ENCODE measurements around the gene ZSCAN18. TPM values are rescaled to one million over a fixed set of nuclear protein-coding genes. Genes with fewer than 3 reads are reported as not detected.
"Not testable (repeated sequence)": the region's sequence is repeated elsewhere in the genome, so short reads cannot be mapped to it uniquely, and the experiment has no call there.

ZSCAN18 gene, protein sequence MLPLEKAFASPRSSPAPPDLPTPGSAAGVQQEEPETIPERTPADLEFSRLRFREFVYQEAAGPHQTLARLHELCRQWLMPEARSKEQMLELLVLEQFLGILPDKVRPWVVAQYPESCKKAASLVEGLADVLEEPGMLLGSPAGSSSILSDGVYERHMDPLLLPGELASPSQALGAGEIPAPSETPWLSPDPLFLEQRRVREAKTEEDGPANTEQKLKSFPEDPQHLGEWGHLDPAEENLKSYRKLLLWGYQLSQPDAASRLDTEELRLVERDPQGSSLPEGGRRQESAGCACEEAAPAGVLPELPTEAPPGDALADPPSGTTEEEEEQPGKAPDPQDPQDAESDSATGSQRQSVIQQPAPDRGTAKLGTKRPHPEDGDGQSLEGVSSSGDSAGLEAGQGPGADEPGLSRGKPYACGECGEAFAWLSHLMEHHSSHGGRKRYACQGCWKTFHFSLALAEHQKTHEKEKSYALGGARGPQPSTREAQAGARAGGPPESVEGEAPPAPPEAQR
- total RNA-seq (2014; rRNA removed; shearing (Covaris generic)): 20.1 and 20.7 TPM in 2 replicates
- 35.7 and 36.3 TPM in 2 replicates for polyA plus RNA-seq (2014; cell fraction: nucleus; rRNA removed)

DNA sequence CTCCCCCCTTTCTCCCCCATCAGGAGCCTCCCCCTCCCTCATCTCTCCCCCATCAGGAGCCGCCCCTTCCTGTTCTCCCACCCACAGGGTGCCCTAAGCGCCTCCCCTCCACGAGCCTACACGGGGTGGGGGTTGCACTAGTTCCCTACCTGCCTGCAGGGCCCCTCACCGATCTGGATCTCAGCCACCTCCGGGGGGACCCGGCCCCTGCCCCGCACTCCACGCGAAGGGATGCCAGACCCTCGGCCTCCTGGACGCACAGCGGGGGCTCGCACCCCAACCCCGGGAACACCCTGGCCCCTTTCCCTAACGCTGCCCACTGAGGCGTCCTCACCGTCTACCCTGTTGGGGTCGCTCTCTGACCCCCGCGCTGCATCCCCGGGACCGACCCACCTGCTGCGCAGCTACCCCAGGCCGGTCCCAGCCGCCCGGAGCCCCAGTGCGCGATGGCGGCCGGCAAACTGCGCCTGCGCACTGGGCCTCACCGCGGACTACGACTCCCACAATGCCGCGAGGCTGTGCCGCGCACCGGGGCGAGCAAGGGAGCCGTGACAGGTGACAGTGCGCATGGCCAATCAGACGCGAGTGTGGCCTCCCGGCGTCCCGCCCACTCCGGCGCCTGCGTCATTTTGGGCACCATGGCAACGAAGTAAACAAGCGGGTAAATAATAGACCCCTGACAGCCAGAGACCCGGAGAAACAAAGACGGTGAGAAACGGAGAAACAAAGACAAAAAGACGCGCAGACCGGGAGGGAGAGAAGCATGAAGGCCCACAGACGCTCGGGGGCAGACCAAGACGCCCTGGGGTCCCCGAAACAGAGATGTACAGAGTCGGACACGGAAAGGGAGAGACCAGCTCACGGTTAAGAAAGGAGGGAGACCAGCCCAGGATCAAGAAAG lies at the start of gene ZSCAN18:
Gene ZSCAN18 (minus strand): TSS at position 451 of the 901 bp plus-strand sequence. CDS start 7,964 bp downstream, outside the sequence.
- DNase-seq (ENCODE audit: extremely low read depth, low read depth): peak; percentile 85

DNA sequence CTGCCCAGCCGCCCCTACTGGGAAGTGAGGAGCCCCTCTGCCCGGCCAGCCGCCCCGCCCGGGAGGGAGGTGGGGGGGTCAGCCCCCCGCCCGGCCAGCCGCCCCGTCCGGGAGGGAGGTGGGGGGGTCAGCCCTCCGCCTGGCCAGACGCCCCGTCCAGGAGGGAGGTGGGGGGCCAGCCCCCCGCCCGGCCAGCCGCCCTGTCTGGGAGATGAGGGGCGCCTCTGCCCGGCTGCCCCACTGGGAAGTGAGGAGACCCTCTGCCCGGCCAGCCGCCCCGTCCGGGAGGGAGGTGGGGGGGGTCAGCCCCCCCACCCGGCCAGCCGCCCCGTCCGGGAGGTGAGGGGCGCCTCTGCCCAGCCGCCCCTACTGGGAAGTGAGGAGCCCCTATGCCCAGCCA lies 49.4 kb upstream of the ZSCAN18 start:
- DNase-seq (ENCODE audit: extremely low read depth, low read depth): not testable (repeated sequence)

DNA sequence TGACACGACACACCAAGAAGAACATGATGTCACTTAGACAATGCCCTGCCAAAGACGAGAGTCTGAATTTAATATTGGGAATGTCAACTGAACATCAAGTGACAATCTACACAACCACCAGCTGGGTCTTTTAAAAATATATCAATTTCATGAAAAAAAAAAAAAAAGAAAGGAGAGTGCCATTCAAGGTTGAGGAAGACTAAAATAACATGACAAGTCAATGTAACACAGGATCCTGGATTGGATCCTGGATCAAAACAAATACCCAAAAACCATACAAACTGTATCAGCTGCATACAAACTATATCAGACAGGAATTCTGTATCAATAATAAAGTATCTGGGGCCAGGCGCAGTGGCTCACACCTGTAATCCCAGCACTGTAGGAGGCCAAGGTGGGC lies 47.8 kb upstream of the ZSCAN18 start:
- no peak for DNase-seq (ENCODE audit: extremely low read depth, low read depth)

DNA sequence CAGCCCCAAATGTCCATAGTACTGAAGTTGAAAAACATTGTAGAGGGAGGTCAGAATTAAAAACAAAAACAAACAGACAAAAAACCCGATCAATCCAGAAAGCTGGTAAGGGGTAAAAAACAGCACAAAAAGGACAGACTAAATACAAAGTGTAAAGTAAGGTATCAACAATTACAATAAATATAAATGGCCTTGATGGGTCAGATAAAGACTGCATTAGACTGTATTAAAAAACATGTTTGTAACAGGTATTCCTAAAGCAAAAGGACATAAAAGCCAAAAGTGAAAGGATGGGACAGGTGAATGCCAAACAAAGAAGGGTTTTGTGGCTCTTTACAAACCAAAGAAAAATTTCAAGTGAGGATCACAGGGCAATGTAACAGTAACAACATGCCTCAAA lies 36.2 kb upstream of the ZSCAN18 start:
- no peak for DNase-seq (ENCODE audit: extremely low read depth, low read depth)

DNA sequence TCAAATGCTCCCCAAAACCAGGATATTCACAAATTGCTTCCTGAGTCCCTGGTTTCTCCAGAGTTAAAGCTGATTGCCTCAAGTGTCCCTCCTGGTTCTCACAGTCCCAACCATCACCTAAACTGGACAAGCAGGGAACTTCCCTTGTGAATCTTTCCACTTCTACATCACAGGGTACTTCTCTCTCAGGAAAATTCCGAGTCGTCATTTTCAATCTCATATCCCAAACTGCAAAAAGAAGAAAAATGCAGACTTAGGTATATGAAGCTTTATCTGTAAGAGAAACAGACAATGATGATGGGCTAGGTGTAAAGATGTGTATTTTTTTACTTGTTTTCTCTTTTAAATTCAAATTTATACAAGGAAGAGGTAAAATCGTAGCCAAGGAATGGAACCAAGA lies 31.3 kb upstream of the ZSCAN18 start:
- no peak for DNase-seq (ENCODE audit: extremely low read depth, low read depth)

DNA sequence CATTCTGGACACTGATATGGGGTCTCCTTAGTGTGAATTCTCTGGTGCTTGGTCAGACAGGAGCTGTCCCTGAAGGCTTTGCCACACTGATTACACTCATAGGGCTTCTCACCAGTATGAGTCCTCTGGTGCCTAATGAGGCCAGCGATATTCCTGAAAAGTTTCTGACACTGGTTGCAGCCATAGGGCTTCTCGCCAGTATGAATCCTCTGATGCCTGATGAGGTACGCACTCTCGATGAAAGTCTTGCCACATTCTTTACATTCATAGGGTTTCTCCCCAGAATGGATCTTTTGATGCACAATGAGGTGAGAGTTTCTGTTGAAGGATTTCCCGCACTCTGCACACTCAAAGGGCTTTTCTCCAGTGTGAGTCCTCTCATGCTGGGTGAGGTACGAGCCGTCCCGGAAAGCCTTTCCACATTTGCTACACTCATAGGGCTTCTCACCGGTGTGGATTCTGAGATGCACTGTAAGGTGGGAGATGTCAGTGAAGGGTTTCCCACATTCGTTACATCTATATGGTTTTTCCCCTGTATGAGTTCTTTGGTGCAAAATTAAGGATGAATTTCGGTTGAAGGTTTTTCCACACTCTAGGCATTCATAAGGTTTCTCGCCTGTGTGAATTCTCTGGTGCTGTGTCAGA lies 30.1 kb upstream of the ZSCAN18 start:
- DNase-seq (ENCODE audit: extremely low read depth, low read depth): no peak

DNA sequence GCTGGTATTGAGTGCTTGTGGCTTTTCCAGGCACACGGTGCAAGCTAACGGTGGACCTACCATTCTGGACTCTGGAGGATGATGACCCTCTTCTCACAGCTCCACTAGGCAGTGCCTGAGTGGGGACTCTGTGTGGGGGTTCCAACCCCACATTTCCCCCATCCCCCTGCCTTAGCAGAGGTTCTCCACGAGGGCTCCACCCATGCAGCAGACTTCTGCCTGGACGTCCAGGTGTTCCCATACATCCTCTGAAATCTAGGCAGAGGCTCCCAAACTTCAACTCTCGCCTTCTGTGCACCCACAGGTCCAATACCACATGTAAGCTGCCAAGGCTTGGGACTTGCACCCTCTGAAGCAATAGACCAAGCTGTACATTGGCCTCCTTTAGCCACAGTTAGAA lies 25.3 kb upstream of the ZSCAN18 start:
- DNase-seq (ENCODE audit: extremely low read depth, low read depth): no peak

GRCh38 chr19:58118979-58119733 lies 21.1 kb upstream of the ZSCAN18 start:
- no peak for DNase-seq (ENCODE audit: extremely low read depth, low read depth)

DNA sequence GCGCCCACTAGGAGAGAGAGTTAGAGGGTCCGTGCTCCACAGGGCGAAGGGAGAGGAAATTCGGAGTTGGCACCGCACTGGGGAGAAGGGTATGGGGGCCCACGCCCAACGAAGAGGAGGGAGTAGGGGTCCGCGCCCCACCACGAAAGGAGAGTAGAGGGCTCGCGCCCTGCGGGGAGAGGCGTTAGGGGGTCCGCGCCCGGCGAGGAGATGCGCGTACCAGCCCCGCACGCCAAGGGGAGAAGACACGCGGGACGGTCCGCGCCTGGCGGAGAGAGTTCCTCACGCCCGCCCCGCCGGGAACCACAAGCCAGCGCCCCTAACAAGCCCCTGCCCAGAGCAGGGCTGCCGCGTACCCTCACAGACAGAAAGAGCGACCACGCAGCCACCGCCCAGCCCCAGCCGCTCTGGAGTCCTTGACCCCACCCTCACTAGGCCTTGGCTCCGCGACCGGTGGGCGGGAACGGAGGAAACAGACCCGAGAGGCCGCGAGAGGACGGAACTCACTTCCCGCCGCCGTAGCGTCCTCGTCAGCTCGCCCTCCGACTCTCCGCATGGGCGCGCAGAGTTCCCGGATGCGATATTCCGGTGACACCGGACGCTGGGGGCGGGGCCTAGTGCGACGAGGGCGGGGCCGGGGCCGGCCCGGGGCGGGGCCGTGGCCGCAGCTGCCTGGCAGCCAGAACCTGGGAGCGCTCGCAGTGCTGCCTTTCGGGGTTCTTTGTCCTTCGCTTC lies 20.0 kb upstream of the ZSCAN18 start:
- DNase-seq (ENCODE audit: extremely low read depth, low read depth): no peak

DNA sequence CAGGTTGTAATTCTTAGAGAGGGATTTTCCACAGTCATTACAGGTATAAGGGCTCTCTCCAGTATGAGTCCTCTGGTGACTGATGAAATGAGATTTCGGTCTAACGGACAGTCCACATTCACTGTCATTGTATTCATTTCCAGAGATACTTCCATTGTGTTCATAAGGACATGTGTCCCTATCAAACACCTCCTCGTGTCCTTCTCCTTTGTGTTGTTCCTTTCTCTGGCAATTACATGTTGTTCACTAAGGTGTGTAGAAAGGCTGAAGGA lies 10.5 kb upstream of the ZSCAN18 start:
- no peak for DNase-seq (ENCODE audit: extremely low read depth, low read depth)

- no peak for DNase-seq (ENCODE audit: extremely low read depth, low read depth)
Observed at GRCh38 chr19:58107778-58108545, 9.9 kb upstream of the ZSCAN18 start.

DNA sequence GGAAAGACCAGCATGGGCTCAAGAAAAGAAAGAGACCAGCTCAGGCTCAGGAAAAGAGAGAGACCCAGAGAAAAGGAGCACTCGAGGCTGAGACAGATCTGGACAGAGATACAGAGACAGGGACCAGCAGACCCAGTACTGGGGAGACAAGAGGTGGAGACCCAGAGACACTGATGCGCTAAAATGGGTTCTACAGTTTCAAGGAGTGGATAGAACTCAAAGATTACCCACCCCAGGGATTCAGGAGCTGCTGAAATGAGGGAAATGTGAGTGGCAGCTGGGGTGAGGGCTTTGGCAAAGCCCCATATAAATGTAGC lies 609 bp upstream of the ZSCAN18 start:
- no peak for DNase-seq (ENCODE audit: extremely low read depth, low read depth)

GRCh38 chr19:58097349-58097748 lies 682 bp downstream of the ZSCAN18 start:
- DNase-seq (ENCODE audit: extremely low read depth, low read depth): no peak

- DNase-seq (ENCODE audit: extremely low read depth, low read depth): no peak
Observed at GRCh38 chr19:58096884-58097283, 1.1 kb downstream of the ZSCAN18 start.

- DNase-seq (ENCODE audit: extremely low read depth, low read depth): no peak
Observed at GRCh38 chr19:58095328-58095727, 2.7 kb downstream of the ZSCAN18 start.

GRCh38 chr19:58093071-58093470 lies 5.0 kb downstream of the ZSCAN18 start:
- DNase-seq (ENCODE audit: extremely low read depth, low read depth): no peak

GRCh38 chr19:58091251-58091995 lies 6.6 kb downstream of the ZSCAN18 start:
- DNase-seq (ENCODE audit: extremely low read depth, low read depth): no peak

GRCh38 chr19:58089846-58090245 lies 8.2 kb downstream of the ZSCAN18 start:
- no peak for DNase-seq (ENCODE audit: extremely low read depth, low read depth)
